Karpas-422 (cell line): ENCODE results near the gene TUT4. TPM values are rescaled to one million over a fixed set of nuclear protein-coding genes. Genes with fewer than 3 reads are reported as not detected.

ENCODE experiments used
- DNase-seq: peaks from one replicate; pipeline ENCODE4 v3.0.0-alpha.2; 2015
- H2AFZ ChIP-seq: fragments of 200-600 bp; sonication (generic); 2 replicates; pipeline ENCODE4 v1.6.1; 2014; ENCODE audit warnings: antibody characterized with exemption, low read length, mixed read lengths
- H3K27ac ChIP-seq: fragments of 200-600 bp; sonication (generic); 2 replicates; pipeline ENCODE4 v1.5.1; 2014; ENCODE audit warnings: mild to moderate bottlenecking, low read length, moderate library complexity
- H3K27me3 ChIP-seq: fragments of 200-600 bp; sonication (generic); 2 replicates; pipeline ENCODE4 v1.6.1; 2014; ENCODE audit warnings: low read length, mixed read lengths
- H3K36me3 ChIP-seq: fragments of 200-600 bp; sonication (generic); 2 replicates; pipeline ENCODE4 v1.6.1; 2014; ENCODE audit warnings: low read length, mixed read lengths; ENCODE audit not compliant: insufficient read depth
- H3K4me1 ChIP-seq: fragments of 200-600 bp; sonication (generic); 2 replicates; pipeline ENCODE4 v1.6.1; 2014; ENCODE audit warnings: mild to moderate bottlenecking, low read length, mixed read lengths
- H3K4me2 ChIP-seq: fragments of 200-600 bp; sonication (generic); 2 replicates; pipeline ENCODE4 v1.6.1; 2014; ENCODE audit warnings: low read length, low read depth, mild to moderate bottlenecking; ENCODE audit not compliant: poor library complexity, severe bottlenecking
- H3K4me3 ChIP-seq: fragments of 200-600 bp; sonication (generic); 2 replicates; pipeline ENCODE4 v1.5.1; 2014; ENCODE audit warnings: mild to moderate bottlenecking, antibody characterized with exemption, low read length, mixed read lengths
- H3K79me2 ChIP-seq: fragments of 200-600 bp; sonication (generic); 2 replicates; pipeline ENCODE4 v1.6.1; 2014; ENCODE audit warnings: mild to moderate bottlenecking, low read length, mixed read lengths
- H3K9ac ChIP-seq: fragments of 200-600 bp; sonication (generic); 2 replicates; pipeline ENCODE4 v1.6.0; 2014; ENCODE audit warnings: low read length
- H3K9me2 ChIP-seq: fragments of 200-600 bp; sonication (generic), shearing (Covaris generic); replicated peaks from 2 replicates; pipeline ENCODE4 v1.6.0; 2014; ENCODE audit warnings: mild to moderate bottlenecking, low read length, moderate library complexity; ENCODE audit not compliant: insufficient read depth
- H3K9me3 ChIP-seq: fragments of 300-700, 200-600 bp; sonication (generic); 2 replicates; pipeline ENCODE4 v1.6.1; 2014; ENCODE audit warnings: low read length, mixed read lengths
- H4K20me1 ChIP-seq: fragments of 200-600 bp; sonication (generic); 2 replicates; pipeline ENCODE4 v1.6.1; 2014; ENCODE audit warnings: mild to moderate bottlenecking, antibody characterized with exemption, low read length, low read depth; ENCODE audit not compliant: insufficient read depth
- total RNA-seq: library from RNA; depleted of rRNA; stranded (reverse); fragments of >200 nt; shearing (Covaris generic); gene quantifications from 2 replicates; pipeline ENCODE4 v1.2.3, GENCODE V29; 2014; ENCODE audit warnings: low replicate concordance

The TUT4 gene
- total RNA-seq, 1 experiment from 2014 or later: 97.8 TPM

DNA sequence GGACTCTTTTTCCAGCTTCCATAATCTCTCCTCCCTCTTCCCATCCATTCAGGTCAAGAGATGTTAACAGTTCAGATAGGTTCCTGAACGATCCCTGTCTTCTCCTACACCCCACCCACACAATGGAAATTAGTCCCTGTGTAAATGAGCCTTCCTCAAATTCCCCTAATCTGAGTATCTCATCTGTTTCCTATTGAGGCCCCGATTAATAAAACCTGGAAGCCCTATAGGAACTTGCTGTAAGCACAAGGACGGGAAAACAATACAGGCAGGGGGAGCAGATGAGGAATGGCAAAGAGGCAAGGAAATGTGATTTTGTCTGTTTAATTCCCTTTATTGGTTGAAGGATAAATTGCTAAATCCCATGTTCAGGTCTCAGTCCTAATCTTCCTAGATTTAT, 42.2 kb upstream of the TUT4 start:
- Histone ChIP-seq H2AFZ (no peak overlapping the region), H3K27ac (no peak overlapping the region), H3K79me2 (no peaks in the 10 kb centered on the region)

DNA sequence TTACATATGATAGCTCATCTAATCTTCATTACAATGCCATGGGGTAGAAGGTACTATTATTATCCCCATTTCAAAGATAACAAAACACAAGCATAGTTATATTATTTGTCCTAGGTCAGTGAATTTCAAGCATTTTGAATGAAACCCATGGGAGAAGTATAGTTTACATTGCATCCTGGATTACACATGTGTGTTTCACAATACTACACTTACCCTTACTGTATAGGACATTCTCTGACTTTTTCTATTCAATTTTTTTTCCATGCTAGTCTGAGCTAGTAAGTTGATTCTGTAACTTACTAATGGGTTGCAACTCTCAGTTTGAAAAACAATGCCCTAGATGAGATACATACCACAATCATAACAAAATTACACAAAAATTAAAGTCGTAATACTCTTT, 40.6 kb upstream of the TUT4 start:
- H3K9me3 ChIP-seq: no peaks in the 10 kb centered on the region
- no peaks in the 10 kb centered on the region for H3K36me3 ChIP-seq
- H3K4me2 ChIP-seq: no peak overlapping the region
- no peak overlapping the region for H3K27ac ChIP-seq
- no peak overlapping the region for H3K4me3 ChIP-seq
- no peaks in the 10 kb centered on the region for H4K20me1 ChIP-seq
- no peak for DNase-seq
- no peaks in the 10 kb centered on the region for H3K9me2 ChIP-seq
- peaks cover 15% of the 10 kb centered on the region for H3K4me1 ChIP-seq
- H2AFZ ChIP-seq: peak overlapping the region; percentile 60; the same call in 1 of the 2 replicates
- H3K79me2 ChIP-seq: no peaks in the 10 kb centered on the region
- H3K27me3 ChIP-seq: no peaks in the 10 kb centered on the region
- H3K9ac ChIP-seq: no peak overlapping the region

More for the DNA sequence above, 42.2 kb upstream of the TUT4 start:
- H3K36me3 ChIP-seq: no peaks in the 10 kb centered on the region
- H4K20me1 ChIP-seq: no peaks in the 10 kb centered on the region
- no peak overlapping the region for H3K4me3 ChIP-seq
- DNase-seq: no peak
- no peak overlapping the region for H3K9ac ChIP-seq
- H3K9me2 ChIP-seq: no peaks in the 10 kb centered on the region
- H3K4me2 ChIP-seq: no peak overlapping the region
- no peaks in the 10 kb centered on the region for H3K9me3 ChIP-seq
- peaks cover 15% of the 10 kb centered on the region for H3K4me1 ChIP-seq
- H3K27me3 ChIP-seq: no peaks in the 10 kb centered on the region

DNA sequence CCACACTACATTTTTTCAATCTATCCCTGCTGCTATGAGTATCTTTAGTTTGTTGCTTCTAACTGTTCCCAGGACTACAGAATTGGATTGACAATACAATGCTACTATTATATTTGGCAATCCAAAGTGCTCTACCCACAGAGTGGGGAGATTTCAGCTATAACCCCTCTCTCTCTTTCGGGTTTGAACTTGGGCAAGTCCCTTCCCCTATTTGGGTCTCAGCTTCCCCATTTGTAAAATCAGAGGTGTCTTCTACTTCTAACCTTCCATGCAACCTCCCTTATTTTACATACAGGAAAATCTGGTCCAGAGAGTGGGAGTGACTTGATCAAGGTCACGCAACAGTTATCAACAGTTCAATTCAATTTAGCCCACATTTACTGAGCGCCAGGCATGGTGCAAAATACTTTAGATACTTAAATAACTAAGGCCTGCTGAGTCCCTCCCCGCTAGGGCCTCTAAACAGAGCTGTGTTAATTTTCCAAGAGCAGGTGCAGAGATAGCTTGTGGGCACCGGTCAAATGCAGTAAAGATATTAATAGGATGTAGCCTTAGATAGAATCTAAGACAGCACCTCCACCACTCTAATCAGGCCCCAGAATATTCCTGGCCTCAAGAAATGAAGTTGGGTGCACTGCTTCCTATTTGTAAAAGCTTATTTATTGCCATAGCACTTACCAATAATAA, 39.9 kb upstream of the TUT4 start:
- Histone ChIP-seq H3K79me2 (no peaks in the 10 kb centered on the region), H3K4me2 (peak overlapping the region; percentile 30), H3K27ac (peak overlapping the region; percentile 18; the same call in 1 of the 2 replicates), H3K9ac (no peak overlapping the region), H3K27me3 (no peaks in the 10 kb centered on the region), H3K9me2 (no peaks in the 10 kb centered on the region), H3K4me3 (0 out of 2 replicates have a peak overlapping the region, but pooled peaks have one; percentile 6), H4K20me1 (no peaks in the 10 kb centered on the region), H2AFZ (peak overlapping the region; percentile 60), H3K9me3 (no peaks in the 10 kb centered on the region), H3K36me3 (no peaks in the 10 kb centered on the region), H3K4me1 (peaks cover 15% of the 10 kb centered on the region)
- DNase-seq: peak; percentile 50

DNA sequence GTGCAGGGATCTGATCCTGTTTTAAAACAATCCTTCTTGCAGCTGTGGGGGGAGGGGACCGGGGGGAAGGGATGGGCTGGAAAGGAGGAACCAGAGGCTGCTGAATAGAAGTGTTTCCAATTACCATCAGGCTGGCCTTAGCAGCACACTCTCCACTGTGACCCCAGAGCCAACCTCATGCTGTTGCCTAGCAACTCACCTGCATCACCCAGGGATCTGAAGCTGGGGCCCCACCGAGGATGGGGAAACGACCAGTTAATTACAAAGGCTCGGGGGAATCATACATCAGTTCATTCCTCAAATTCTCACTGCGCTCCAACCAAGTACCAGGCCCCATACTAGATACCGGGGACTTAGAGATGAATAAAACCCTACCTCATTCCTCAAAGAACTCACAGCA, 37.4 kb upstream of the TUT4 start:
- Histone ChIP-seq H4K20me1 (no peaks in the 10 kb centered on the region), H3K9me3 (no peaks in the 10 kb centered on the region), H3K79me2 (no peaks in the 10 kb centered on the region), H3K9ac (no peak overlapping the region), H3K9me2 (no peaks in the 10 kb centered on the region), H3K4me3 (no peak overlapping the region), H3K36me3 (no peaks in the 10 kb centered on the region), H2AFZ (no peak overlapping the region), H3K4me2 (no peak overlapping the region), H3K27ac (no peak overlapping the region), H3K27me3 (no peaks in the 10 kb centered on the region), H3K4me1 (peaks cover 15% of the 10 kb centered on the region)
- DNase-seq: no peak

DNA sequence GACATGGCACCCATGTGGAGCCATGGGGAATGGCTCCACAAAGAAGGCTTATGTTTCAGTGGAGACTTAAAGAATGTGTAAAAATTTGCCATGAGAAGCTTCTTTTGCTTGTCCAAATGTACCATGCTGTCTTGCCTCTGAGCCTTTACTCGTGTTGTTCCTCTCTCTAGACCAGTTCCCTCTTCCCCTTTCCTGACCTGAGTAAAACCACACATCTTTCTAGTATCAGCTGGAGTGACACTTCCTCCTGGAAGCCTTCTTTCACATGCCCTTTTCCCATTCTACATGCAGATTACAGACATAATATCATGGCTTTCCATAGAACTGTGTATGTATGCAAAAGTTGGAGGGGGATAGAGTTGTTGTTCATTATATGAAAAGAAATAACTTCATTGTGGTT, 35.6 kb upstream of the TUT4 start:
- Histone ChIP-seq H3K9ac (no peak overlapping the region), H3K9me2 (no peaks in the 10 kb centered on the region), H4K20me1 (no peaks in the 10 kb centered on the region), H3K9me3 (no peaks in the 10 kb centered on the region), H3K27me3 (no peaks in the 10 kb centered on the region; the same call in 1 of the 2 replicates), H2AFZ (no peak overlapping the region), H3K4me1 (peaks cover 15% of the 10 kb centered on the region), H3K27ac (no peak overlapping the region), H3K36me3 (no peaks in the 10 kb centered on the region), H3K79me2 (no peaks in the 10 kb centered on the region), H3K4me3 (no peak overlapping the region), H3K4me2 (no peak overlapping the region)
- DNase-seq: no peak

DNA sequence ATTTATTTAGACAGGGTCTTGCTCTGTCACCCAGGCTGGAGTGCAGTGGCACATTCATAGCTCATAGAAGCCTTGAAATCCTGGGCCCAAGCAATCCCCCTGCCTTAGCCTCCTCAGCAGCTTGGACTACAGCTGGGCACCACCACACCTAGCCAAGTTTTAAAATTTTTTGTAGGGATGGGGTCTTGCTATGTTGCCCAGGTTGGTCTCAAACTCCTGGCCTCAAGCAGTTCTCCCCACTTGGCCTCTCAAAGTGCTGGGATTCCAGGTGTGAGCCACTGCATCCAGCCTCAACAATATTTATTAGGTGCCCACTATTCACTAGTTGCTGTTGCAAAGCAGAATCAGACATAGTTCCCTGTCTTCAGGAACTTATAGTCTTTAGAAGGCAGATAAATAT, 35.1 kb upstream of the TUT4 start:
- Histone ChIP-seq H3K79me2 (no peaks in the 10 kb centered on the region), H2AFZ (no peak overlapping the region), H3K36me3 (no peaks in the 10 kb centered on the region), H3K9ac (no peak overlapping the region), H3K27me3 (no peaks in the 10 kb centered on the region; the same call in 1 of the 2 replicates), H3K9me3 (no peaks in the 10 kb centered on the region), H4K20me1 (no peaks in the 10 kb centered on the region), H3K4me3 (no peak overlapping the region), H3K4me2 (no peak overlapping the region), H3K27ac (no peak overlapping the region), H3K4me1 (peaks cover 10% of the 10 kb centered on the region), H3K9me2 (no peaks in the 10 kb centered on the region)
- DNase-seq: no peak

DNA sequence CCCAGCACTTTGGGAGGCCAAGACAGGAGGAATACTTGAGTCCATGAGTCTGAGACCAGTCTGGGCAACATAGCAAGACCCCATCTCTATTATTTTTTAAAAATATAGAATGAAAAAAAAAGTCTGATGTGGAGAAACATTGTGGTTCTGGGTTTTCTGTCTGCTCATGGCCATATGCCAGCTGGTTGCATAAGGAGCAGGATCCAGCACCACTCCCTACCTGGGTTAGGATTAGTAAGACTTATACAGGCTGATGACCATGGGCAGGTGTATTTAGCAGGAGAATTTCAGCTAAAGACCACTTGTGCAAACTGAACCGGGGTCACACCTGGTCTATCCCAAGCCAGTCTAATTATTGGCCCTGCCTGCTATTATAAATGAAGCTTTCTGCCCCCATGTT, 32.6 kb upstream of the TUT4 start:
- no peak overlapping the region for H3K9ac ChIP-seq
- H2AFZ ChIP-seq: no peak overlapping the region
- H3K4me3 ChIP-seq: no peak overlapping the region
- H3K79me2 ChIP-seq: no peaks in the 10 kb centered on the region
- H3K27me3 ChIP-seq: no peaks in the 10 kb centered on the region; the same call in 1 of the 2 replicates
- no peaks in the 10 kb centered on the region for H4K20me1 ChIP-seq
- H3K4me2 ChIP-seq: no peak overlapping the region
- H3K27ac ChIP-seq: no peak overlapping the region
- H3K36me3 ChIP-seq: no peaks in the 10 kb centered on the region
- H3K9me3 ChIP-seq: no peaks in the 10 kb centered on the region
- H3K4me1 ChIP-seq: peaks cover 2% of the 10 kb centered on the region; the same call in 1 of the 2 replicates
- no peak for DNase-seq
- no peaks in the 10 kb centered on the region for H3K9me2 ChIP-seq

DNA sequence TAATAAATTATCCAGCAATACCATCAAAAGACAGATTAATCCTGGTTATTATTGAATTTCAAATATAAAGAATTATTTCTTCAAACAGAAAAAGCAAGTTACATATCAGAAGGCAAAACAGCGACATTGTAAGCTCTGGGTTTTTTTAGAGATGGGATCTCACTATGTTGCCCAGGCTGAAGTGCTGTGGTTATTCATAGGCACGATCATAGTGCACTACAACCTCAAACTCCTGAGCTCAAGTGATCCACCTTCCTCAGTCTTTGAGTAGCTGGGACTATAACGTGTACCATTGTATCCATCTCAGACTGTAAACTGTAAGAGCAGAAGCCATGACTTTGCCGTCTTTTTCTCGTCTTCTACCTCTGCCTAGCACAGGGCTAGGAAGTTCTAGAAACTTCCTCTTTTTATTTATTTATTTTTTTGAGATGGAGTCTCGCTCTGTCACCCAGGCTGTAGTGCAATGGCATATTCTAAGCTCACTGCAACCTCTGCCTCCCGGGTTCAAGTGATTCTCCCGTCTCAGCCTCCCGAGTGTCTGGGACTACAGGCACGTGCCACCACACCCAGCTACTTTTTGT, 29.3 kb upstream of the TUT4 start:
- H3K9me2 ChIP-seq: no peaks in the 10 kb centered on the region
- H3K4me1 ChIP-seq: no peaks in the 10 kb centered on the region
- H4K20me1 ChIP-seq: no peaks in the 10 kb centered on the region
- H3K27ac ChIP-seq: no peak overlapping the region
- no peaks in the 10 kb centered on the region for H3K79me2 ChIP-seq
- no peaks in the 10 kb centered on the region for H3K9me3 ChIP-seq
- H3K27me3 ChIP-seq: no peaks in the 10 kb centered on the region; the same call in 1 of the 2 replicates
- H3K9ac ChIP-seq: no peak overlapping the region
- no peaks in the 10 kb centered on the region for H3K36me3 ChIP-seq
- no peak overlapping the region for H3K4me2 ChIP-seq
- no peak for DNase-seq
- no peak overlapping the region for H3K4me3 ChIP-seq
- H2AFZ ChIP-seq: no peak overlapping the region
